HG03442 (cell line): ENCODE measurements around the gene HGF.
A peak's percentile ranks its signal among the peaks of the same experiment; 100 is the strongest.

Source experiments
- ATAC-seq: cut with Tn5 transposase; IDR thresholded peaks from one replicate; pipeline ENCODE4 v1.9.1; 2021; ENCODE audit warnings: mild to moderate bottlenecking, moderate library complexity; ENCODE audit not compliant: unreplicated experiment

Gene HGF

GRCh38 chr7:81687062-81687461 is 82.8 kb downstream of the HGF start:
- no peak for ATAC-seq

GRCh38 chr7:81685270-81685868 is 84.5 kb downstream of the HGF start:
- no peak for ATAC-seq

- ATAC-seq: peak; percentile 97
Measured at GRCh38 chr7:81684514-81685269, 85.2 kb downstream of the HGF start.

- no peak for ATAC-seq
Measured at GRCh38 chr7:81684033-81684432, 85.8 kb downstream of the HGF start.

GRCh38 chr7:81682873-81683272 is 87.0 kb downstream of the HGF start:
- ATAC-seq: no peak

- ATAC-seq: no peak
Measured at GRCh38 chr7:81680120-81680519, 89.7 kb downstream of the HGF start.

- no peak for ATAC-seq
Measured at GRCh38 chr7:81676813-81677212, 93.0 kb downstream of the HGF start.

GRCh38 chr7:81676105-81676811 is 93.6 kb downstream of the HGF start:
- no peak for ATAC-seq

GRCh38 chr7:81674431-81674830 is 95.4 kb downstream of the HGF start:
- ATAC-seq: no peak

GRCh38 chr7:81672872-81673271 is 97.0 kb downstream of the HGF start:
- no peak for ATAC-seq

GRCh38 chr7:81669476-81670105 is 100.3 kb downstream of the HGF start:
- ATAC-seq: no peak

- no peak for ATAC-seq
Measured at GRCh38 chr7:81666209-81666608, 103.6 kb downstream of the HGF start.

GRCh38 chr7:81665236-81665635 is 104.6 kb downstream of the HGF start:
- ATAC-seq: no peak

- ATAC-seq: no peak
Measured at GRCh38 chr7:81664304-81664703, 105.5 kb downstream of the HGF start.

- ATAC-seq: no peak
Measured at GRCh38 chr7:81662531-81662930, 107.3 kb downstream of the HGF start.

- ATAC-seq: no peak
Measured at GRCh38 chr7:81659697-81660395, 110.0 kb downstream of the HGF start.

- ATAC-seq: no peak
Measured at GRCh38 chr7:81657551-81657950, 112.3 kb downstream of the HGF start.

GRCh38 chr7:81655271-81655670 is 114.6 kb downstream of the HGF start:
- ATAC-seq: no peak

- ATAC-seq: no peak
Measured at GRCh38 chr7:81652225-81652624, 117.6 kb downstream of the HGF start.
